ENCODE measurements around the gene STARD3NL.

Gene STARD3NL

DNA sequence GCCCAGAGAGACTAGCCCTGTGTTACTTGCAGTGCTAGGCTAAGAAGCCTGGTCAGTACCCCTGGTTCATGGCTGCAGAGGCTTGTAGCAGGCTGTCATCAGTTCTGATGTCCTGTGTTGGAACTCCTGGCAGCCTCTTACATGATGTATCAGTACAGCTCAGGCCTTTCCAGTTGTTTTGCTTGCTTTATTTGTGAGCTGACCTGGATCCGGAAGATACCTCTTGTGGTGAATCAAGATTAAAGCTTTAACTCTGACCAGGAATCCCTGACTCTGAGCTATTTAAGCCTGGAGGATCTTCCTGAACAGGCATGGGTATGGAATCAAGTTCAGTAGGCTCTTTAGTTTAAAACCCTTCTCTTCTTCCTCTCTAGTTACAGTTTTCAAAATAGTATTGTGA is 4.4 kb downstream of the STARD3NL start:
- DNase-seq: no peak

- no peak for DNase-seq
Measured at GRCh38 chr7:38185395-38186307, 7.6 kb downstream of the STARD3NL start.

DNA sequence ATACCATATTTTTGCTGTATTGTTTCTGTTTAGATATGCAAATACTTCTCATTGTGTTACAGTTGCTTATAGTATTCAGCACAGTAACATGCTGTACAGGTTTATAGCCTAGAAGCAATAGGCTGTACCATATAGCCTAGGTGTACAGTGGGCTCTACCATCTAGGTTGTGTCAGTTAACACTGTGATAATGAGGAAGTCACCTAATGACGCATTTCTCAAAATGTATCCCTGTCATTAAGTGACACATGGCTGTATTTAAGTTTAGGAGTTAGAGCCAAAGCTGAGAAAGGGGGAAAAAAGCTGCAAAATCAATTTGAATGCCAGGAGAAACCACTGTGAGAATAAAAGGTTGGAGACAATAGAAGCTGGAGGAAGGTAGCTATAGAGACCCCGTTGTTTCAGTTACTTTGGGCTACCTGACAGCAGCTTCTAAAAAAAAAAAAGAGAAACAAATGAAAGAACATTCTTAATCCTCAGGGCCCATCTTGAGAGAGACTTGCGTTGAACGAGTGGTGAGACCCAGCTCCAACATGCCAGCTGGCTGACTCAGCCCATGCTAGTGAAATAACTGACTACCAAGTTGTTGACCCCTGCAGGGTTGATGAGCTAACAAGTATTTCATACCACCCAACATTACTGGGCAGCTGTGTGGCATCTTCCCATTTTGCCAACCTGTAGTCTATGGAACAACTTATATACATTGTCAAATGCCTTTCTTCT is 8.7 kb downstream of the STARD3NL start:
- DNase-seq: no peak

- no peak for DNase-seq
Measured at GRCh38 chr7:38187794-38188440, 9.9 kb downstream of the STARD3NL start.

- no peak for DNase-seq
Measured at GRCh38 chr7:38189231-38189938, 11.3 kb downstream of the STARD3NL start.

DNA sequence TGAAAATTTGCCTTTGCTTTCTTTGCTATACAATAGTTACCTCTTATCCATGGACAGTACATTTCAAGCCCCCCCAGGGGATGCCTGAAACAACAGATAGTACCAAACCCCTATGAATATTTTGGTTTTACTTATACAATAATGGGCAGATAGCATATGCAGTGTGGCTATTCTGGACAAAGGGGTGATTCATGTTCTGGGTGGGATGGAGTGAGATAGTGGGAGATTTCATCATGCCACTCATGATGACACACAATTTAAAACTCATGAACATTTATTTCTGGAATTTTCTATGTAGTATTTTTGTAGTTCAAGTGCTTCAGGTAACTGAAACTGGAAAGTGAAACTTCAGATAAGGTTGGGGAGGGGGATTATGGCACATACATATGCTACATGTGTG is 12.0 kb downstream of the STARD3NL start:
- no peak for DNase-seq

- no peak for DNase-seq
Measured at GRCh38 chr7:38191791-38192190, 13.7 kb downstream of the STARD3NL start.

- DNase-seq: no peak
Measured at GRCh38 chr7:38192327-38192726, 14.3 kb downstream of the STARD3NL start.

DNA sequence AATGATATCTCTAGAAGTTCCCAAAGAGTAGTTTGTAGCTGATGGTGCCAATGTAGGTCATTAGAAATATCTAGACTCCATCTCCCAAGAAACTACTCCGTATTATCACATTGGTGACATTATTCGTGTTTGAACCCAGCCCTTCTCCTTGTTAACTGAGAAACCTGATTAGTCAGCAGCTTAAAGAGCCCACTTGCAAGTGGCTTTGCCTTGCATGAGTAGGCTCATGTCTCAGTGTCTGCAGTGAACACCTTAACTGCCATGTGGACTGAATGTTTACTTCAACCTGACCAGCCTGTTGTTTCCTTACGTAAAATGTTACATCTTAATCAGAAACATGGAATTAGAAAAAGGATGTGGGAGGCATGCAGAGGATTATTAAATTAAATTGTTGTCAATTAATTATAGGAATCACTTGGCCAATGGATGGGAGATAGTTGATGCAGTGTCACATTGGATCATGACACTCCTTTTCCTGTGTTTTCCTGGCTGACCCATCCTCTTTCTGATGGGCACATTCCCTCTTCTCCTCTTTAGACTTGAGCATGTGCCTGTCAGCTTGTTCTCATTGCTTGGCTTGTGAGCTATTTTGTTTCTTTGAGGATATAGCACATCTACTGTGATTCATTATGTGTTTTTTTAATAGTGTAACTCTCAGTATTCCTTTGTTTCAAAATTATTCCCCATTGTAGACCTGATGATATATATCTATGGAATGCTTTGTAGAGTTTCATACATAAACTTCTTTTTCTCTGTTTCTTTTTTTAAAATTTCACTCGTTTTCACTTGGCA is 18.0 kb downstream of the STARD3NL start:
- no peak for DNase-seq

- no peak for DNase-seq
Measured at GRCh38 chr7:38198366-38198765, 20.3 kb downstream of the STARD3NL start.

- no peak for DNase-seq
Measured at GRCh38 chr7:38199154-38199553, 21.1 kb downstream of the STARD3NL start.

DNA sequence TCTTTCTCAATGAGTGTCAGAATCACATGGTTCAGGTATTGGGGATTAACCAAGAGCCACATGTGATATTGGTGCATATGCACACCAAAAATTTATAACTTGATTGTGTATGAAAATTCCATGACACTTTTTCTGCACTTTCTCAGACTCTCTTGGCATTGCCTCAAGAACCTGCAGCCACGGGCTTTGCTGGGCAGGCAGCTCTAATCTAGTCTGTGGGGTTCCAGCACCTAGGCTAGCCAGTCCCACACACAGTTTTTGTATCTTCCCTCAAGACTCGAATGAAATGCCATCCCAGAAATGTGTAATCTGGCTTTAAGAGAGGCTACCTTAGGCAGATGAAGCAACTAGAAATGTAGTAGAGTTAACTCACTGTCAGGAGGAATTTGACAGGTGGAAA is 21.7 kb downstream of the STARD3NL start:
- no peak for DNase-seq

GRCh38 chr7:38206071-38206470 is 28.0 kb downstream of the STARD3NL start:
- DNase-seq: no peak

DNA sequence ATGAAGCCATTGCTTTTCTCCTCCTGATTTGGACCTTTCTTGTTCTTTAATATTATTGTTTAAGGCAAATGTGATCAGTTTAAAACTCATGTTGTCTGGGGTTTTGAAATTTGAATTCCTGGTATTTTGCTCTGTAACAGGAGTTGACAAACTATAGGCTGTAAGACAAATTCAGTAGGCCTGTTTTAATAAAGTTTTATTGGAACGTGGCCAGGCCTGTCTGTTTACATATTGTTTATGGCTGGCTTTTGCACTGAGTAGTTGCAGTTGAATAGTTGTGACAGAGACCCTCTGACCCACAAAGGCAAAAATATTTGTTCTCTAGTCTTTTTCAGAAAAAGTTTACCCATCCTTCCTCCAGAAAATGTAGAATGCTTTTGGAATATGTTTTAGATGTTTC is 29.8 kb downstream of the STARD3NL start:
- DNase-seq: no peak

- DNase-seq: no peak
Measured at GRCh38 chr7:38211486-38211885, 33.4 kb downstream of the STARD3NL start.

GRCh38 chr7:38211940-38212339 is 33.9 kb downstream of the STARD3NL start:
- DNase-seq: peak in 11 of 56 donors; percentile 2 to 49 (median 9)

DNA sequence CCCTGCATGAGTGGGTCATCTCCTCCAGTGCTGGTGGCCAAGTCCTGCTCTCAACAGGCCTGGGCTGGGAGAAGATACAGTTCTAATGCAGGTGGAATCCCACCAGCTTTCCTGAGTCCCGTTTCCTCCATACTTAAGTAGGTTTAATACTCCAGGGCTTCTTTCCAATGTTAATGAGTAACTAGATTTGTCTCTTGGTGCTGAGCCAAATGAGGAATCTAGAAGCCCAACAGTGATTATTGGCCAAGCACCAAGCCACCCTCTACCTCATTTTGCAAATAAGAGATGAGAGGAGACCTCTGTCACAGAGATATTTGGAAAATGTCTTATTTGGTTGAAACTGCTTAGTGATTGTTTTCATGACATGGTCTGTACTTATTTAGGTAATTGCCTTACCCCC is 37.1 kb downstream of the STARD3NL start:
- DNase-seq: no peak

DNA sequence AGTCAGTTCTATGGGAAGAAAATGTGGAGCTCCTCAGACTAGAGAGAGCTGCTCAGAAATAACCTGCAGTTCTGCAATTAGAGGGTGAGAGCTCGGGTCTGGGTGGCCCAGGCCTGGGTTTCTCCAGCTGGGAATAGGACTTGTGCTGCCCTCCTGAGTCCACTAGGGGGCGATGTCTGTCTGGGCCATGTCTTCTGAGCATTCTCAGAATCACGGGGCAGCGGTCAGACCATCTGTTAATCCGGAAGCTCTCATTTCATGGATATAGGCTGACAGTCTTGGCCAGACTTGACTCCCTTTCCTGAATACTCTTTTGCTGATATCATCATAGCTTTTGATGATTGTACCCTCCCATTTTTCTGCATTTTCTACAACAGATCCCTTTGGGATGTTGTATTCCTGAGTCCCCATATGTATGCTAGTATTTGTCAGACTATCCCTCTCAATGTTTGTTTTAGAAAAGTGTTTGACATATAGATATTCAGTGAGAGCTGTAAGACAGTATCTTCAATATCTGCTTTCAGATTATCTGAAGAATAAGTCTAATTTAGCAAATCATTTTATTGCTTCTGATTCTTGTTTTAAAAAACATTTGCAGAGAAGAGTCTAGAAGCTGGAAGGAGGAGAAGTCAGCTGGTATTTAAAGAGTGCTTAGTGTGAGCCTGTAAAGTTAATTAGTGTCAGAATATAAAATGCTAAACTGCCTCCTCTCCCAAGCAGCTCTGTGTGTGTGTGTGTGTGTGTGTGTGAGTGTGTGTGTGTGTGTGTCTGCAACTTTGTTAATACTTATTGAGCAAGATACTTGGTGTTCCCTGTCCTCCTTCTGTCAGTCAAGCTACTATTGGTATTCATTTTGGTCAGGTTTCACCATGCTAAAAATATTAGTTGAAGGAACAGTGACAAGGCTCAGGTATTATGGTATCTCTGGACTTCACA is 38.0 kb downstream of the STARD3NL start:
- DNase-seq: peak in 52 of 56 donors; percentile 7 to 85 (median 51)

- no peak for DNase-seq
Measured at GRCh38 chr7:38217672-38218071, 39.6 kb downstream of the STARD3NL start.

Measured in amygdala (tissue), 56 donors.